ENCODE data around the gene TNFSF10.

Gene TNFSF10

DNA sequence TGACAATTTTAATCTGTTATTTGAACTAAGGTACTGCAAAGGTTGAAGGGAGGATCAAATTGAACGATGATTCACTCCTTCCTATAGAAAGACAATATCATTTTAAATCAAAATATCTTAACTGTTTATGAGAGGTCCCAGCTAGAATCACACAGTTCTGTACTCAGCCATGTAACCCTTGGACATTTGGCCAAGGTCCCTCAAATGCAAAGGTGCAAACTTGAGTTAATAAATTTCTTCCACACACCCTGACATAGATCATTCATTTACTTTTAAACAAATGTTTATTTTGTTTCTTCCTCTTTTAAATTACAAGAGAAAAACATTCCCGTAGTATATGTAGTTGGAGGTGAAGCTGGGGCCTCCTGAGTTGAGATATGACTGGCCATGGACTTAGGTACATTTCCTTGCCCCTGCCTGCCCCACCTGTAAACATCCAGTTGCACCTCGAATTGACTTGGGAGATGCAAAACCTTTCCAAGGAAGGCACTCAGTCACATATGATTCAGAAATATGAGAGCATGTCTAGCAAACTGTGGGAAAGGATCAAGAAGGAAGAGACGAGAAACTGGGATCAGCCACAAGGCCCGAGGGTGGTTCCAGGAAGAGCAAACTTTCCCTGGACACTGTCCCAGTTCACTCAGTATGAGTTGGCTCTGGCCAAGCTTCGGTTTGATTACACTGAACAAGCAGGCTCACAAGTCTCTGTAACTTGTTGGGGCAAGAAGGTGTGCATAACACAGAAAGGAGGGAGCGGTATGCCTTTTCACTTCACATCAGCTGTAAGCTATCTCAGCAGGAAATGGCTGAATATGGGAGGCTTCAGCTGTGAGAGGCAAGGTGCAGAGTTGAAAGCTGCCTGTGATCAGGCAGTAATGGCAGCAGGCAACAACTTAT is 6.7 kb downstream of the TNFSF10 start:
- no peak for DNase-seq

GRCh38 chr3:172515130-172515918 is 7.9 kb downstream of the TNFSF10 start:
- DNase-seq: no peak

- no peak for DNase-seq
These were observed 8.6 kb downstream of the TNFSF10 start for GRCh38 chr3:172514678-172515077.

- no peak for DNase-seq
These were observed 9.7 kb downstream of the TNFSF10 start for GRCh38 chr3:172513488-172513887.

GRCh38 chr3:172511783-172512762 is 11.2 kb downstream of the TNFSF10 start:
- DNase-seq: no peak

DNA sequence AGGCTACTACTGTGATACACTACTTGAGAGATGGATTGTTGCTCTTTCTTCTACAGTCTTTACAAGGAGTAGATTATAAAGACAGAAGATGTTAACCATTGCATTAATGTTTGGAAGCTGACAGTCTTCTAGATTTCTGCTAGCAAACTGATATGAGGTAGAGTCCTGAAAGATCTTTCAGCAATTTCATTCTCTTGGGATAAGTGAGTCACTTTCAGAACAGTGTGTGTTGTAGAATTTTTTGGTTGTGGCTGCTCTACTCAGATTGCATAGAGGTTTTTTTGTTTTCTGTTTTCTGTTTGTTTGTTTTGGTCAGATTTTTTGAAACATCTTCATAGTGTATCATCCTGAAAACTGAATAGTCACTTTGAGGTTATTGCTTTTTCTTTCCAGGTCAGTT is 17.1 kb downstream of the TNFSF10 start:
- no peak for DNase-seq

DNA sequence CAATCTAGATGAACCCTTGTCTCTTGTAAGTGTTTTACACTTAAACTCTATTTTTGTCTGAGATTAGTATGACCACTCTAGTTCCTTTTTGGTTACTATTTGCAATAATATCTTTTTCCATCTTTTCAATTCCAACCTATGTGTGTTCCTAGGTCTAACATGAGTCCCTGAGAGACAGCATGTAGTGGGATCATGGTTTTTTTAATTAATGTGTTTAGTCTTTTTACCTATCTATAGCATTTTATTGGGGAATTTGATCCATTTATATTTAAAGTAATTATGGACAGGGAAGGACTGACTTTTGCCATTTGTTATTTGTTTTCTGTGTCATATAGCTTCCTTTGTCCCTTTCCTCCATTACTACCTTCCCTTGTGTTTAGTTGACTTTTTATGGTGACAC is 21.7 kb downstream of the TNFSF10 start:
- no peak for DNase-seq

DNA sequence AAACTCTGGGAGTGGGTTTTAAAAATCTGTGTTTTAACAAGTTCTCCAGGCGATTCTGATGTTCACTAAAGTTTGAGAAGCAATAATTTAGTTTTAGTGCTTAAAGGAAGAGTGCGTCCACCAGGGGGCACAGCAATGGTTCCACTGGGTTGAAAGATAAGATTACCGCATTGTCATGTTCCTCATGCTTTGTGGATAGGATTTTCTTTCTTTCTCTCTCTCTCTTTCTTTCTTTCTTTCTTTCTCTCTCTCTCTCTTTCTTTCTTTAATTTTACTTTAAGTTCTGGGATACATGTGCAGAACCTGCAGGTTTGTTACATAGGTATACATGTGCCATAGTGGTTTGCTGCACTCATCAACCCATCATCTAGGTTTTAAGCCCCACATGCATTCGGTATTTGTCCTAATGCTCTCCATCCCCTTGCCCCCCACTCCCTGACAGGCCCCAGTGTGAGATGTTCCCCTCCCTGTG is 33.0 kb downstream of the TNFSF10 start:
- DNase-seq: peak; percentile 12

GRCh38 chr3:172478116-172478515 is 45.1 kb downstream of the TNFSF10 start:
- DNase-seq: no peak

DNA sequence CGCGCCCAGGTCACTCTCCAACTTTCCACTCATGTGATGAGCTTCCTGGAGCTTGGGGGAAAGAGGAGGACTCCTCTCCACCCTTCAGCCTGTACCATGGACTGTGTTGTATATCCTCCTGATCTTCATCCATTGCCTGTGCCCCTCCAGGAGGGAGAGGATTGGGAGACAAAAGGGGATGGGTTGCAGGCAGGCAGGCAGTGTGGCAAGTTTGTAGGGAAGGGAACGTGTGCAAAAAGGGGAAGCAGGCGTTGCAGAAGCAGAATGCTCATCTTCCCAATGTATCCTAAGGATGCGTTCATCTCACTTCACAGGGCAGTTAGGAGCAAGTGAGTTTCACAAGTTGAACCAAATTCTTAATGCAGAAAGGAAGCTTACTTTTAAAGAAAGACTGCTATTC is 46.9 kb downstream of the TNFSF10 start:
- DNase-seq: no peak

DNA sequence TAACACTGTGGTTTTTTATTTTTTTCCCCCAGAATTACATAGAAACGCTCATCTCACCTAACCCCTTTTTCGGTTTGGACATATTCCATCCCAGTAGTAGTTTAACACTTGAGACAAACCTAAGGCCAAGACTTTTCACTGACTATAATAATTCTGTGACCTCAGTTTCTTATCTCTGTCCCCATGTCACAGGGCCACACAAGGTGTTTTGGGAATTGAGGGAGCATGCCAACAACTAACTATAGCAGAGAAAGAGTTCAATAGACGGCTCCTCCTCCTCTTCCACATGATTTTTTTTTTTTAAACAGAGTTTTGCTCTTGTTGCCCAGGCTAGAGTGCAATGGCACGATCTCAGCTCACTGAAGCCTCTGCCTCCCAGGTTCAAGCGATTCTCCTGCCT is 47.5 kb downstream of the TNFSF10 start:
- no peak for DNase-seq

- DNase-seq: no peak
These were observed 51.3 kb downstream of the TNFSF10 start for GRCh38 chr3:172471903-172472302.

DNA sequence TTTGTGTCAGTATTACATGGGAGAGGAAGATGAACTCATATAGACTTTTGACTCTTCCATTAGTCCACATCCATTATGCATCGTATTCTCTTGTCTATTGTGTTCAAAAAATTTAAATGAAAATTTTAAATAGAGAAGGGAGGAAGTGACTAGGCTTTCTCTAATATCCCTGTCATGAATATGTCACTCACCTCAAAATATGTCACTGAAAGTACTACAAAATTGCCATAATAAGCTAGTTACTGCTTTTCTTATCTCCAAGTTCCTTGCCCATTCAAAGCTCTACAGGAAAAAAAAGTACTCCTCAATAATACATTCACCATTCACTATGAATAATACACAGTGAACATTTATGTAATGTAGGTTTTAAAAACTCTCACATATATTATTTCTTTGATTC is 52.6 kb downstream of the TNFSF10 start:
- no peak for DNase-seq

GRCh38 chr3:172467170-172467824 is 55.9 kb downstream of the TNFSF10 start:
- DNase-seq: no peak

DNA sequence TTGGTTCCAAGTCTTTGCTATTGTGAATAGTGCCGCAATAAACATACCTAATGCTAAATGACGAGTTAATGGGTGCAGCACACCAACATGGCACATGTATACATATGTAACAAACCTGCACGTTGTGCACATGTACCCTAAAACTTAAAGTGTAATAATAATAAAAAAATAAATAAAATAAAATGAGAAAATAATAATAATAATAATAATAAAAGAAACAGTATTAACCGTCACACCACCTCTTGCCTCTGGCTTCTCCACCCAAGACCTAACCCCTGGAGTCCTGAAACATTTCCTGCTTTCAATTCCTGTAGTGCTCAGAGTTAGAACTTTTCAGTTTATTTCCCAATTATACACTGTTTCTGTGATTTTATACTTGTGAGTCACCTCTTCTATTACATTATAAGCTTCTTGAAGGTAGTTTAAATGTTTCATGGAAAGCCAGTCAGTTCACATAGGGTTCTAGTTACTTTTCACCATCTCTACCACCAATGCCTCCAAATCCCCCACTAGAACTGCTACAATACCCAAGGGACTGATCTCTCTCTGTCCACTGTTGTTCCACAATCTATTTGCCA is 56.6 kb downstream of the TNFSF10 start:
- no peak for DNase-seq

DNA sequence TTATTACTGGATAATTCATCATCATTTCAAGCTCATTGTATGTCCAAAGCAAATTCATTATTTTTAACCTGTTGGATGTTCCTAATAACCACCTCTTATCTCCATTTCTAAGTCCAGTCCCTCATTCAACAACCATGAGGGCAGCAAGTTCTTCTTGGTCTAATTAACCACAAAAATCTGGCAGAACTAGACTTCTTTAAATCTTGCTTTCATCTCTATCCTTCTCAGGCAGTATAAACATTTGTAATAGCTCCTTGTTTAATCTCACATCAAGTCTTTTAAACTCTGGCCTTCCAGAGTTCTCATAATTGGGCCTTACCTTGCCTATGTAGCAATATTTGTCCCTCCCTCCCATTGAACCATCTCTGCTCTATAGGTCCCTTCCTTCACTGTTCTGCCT is 57.9 kb downstream of the TNFSF10 start:
- DNase-seq: no peak

DNA sequence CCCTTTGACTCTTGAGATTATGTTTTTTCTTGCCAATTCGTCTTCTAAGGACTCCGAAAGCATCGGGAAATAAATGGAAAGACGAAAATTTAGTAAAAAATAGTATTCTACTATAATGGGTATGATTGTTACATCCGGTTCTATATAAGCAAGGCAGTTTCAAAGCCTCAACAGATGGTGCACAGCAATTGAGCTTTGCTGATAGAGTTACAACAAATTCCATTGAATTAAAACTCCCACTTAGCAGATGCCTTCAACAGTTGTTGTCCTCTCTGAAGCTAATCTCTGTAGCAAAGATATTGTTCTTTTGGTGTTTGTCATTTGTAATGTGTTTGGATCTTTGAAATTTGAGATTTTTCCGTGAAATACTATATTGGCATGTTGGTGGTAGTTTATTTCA is 58.9 kb downstream of the TNFSF10 start:
- no peak for DNase-seq

GRCh38 chr3:172461530-172462138 is 61.6 kb downstream of the TNFSF10 start:
- DNase-seq: no peak

- no peak for DNase-seq
These were observed 66.8 kb downstream of the TNFSF10 start for GRCh38 chr3:172456404-172456803.

Measured in retina (tissue), 1 donor.